H1 (cell line): ENCODE results near the gene PRICKLE1. TPM values are rescaled to one million over a fixed set of nuclear protein-coding genes. Genes with fewer than 3 reads are reported as not detected.

Source experiments
- CTCF ChIA-PET: fragments of 300-600 bp; sonication (Branson Sonifier 250); formaldehyde crosslinking; loops from one replicate; lab custom pipeline; 2021; ENCODE audit not compliant: partially characterized antibody; lab: Charles Lee
- POLR2A ChIA-PET: fragments of 300-600 bp; sonication (Branson Sonifier 250); formaldehyde crosslinking; loops from one replicate; lab custom pipeline; 2021; ENCODE audit warnings: inconsistent platforms; ENCODE audit not compliant: partially characterized antibody; lab: Charles Lee
- DNase-seq, 2 experiments: peaks; one replicate each; pipeline versions ENCODE4 v3.0.0 to v3.0.0-alpha.2; 2010 to 2022; ENCODE audit warnings: low spot score in 2 of 2, low read depth in 1 of 2, mixed read lengths in 1 of 2
- FAIRE-seq: peaks from 2 replicates; lab custom pipeline; 2011; peaks lifted over from hg19 to GRCh38; lab: Jason Lieb, UNC
- H2AFZ ChIP-seq: 2 replicates; pipeline ENCODE4 v1.8.1; 2012; ENCODE audit warnings: low read length, inconsistent platforms
- H2AK5ac ChIP-seq: 2 replicates; pipeline ENCODE4 v1.6.1; 2013; ENCODE audit warnings: low read depth, low read length
- H2BK120ac ChIP-seq: replicated peaks from 2 replicates; pipeline ENCODE3; 2013; ENCODE audit warnings: low read depth, low read length, inconsistent platforms
- H2BK12ac ChIP-seq: 2 replicates; pipeline ENCODE4 v1.6.1; 2013; ENCODE audit warnings: low read depth, low read length
- H2BK15ac ChIP-seq: 2 replicates; pipeline ENCODE4 v1.6.1; 2013; ENCODE audit warnings: low read length
- H2BK20ac ChIP-seq: 2 replicates; pipeline ENCODE4 v1.6.1; 2013; ENCODE audit warnings: low read length
- H2BK5ac ChIP-seq: 2 replicates; pipeline ENCODE4 v1.6.1; 2013; ENCODE audit warnings: low read depth, low read length
- H3K14ac ChIP-seq: 2 replicates; pipeline ENCODE4 v1.6.1; 2013; ENCODE audit warnings: inconsistent platforms; ENCODE audit not compliant: insufficient read length
- H3K18ac ChIP-seq: 2 replicates; pipeline ENCODE4 v1.6.1; 2013; ENCODE audit warnings: low read length; ENCODE audit errors: extremely low read depth
- H3K23ac ChIP-seq: 2 replicates; pipeline ENCODE4 v1.6.1; 2013; ENCODE audit warnings: inconsistent platforms; ENCODE audit not compliant: insufficient read length
- H3K23me2 ChIP-seq: 2 replicates; pipeline ENCODE4 v1.6.1; 2013; ENCODE audit warnings: low read depth, low read length
- H3K27ac ChIP-seq: 2 replicates; pipeline ENCODE4 v1.6.1; 2011; ENCODE audit warnings: low read depth, low read length, inconsistent platforms
- H3K27me3 ChIP-seq, 4 experiments: replicated peaks in 1 of 4; 1 replicate in 1 of 4; 2 replicates in 3 of 4; pipeline versions ENCODE4 v1.6.1 to v1.8.1; 2011 to 2013; ENCODE audit warnings: low read length in 3 of 4, mild to moderate bottlenecking in 3 of 4, inconsistent platforms in 2 of 4, mixed read lengths in 2 of 4, moderate library complexity in 1 of 4; ENCODE audit not compliant: control insufficient read depth in 3 of 4, insufficient read depth in 3 of 4; ENCODE audit errors: extremely low read depth in 1 of 4
- H3K36me3 ChIP-seq, 4 experiments: 2 replicates each; pipeline versions ENCODE4 v1.6.1 to v1.8.1; 2011 to 2013; ENCODE audit warnings: mild to moderate bottlenecking in 4 of 4, low read length in 3 of 4, moderate library complexity in 2 of 4, control low read depth in 1 of 4, inconsistent platforms in 1 of 4; ENCODE audit not compliant: insufficient read depth in 4 of 4, control insufficient read depth in 2 of 4
- H3K4ac ChIP-seq: replicated peaks from 2 replicates; pipeline ENCODE3; 2013; ENCODE audit warnings: low read length, low read depth, mixed read lengths, inconsistent platforms; ENCODE audit not compliant: insufficient read length
- H3K4me1 ChIP-seq, 4 experiments: replicated peaks in 1 of 4; 1 replicate in 1 of 4; 2 replicates in 3 of 4; pipeline versions ENCODE4 v1.6.1 to v1.8.1; 2011 to 2013; ENCODE audit warnings: low read length in 3 of 4, inconsistent platforms in 2 of 4, mixed read lengths in 1 of 4; ENCODE audit not compliant: insufficient read depth in 4 of 4, control insufficient read depth in 3 of 4
- H3K4me2 ChIP-seq, 2 experiments: 2 replicates each; pipeline versions ENCODE4 v1.6.1 to v1.8.1; 2011 to 2013; ENCODE audit warnings: low read depth in 2 of 2, low read length in 2 of 2, control low read depth in 1 of 2, inconsistent platforms in 1 of 2, mild to moderate bottlenecking in 1 of 2; ENCODE audit not compliant: insufficient read depth in 1 of 2
- H3K4me3 ChIP-seq, 4 experiments: fragments of 200-600, 300-600 bp in 1 of 4; sonication (generic), shearing (Covaris generic), sonication (Bioruptor Twin) in 1 of 4; 2 replicates each; pipeline versions ENCODE4 v1.5.1 to v1.8.1; 2011 to 2016; ENCODE audit warnings: low read length in 4 of 4, low read depth in 3 of 4, control low read depth in 2 of 4, inconsistent platforms in 2 of 4, mild to moderate bottlenecking in 2 of 4, mixed read lengths in 1 of 4, moderate library complexity in 1 of 4; ENCODE audit not compliant: insufficient read depth in 2 of 4; ENCODE audit errors: extremely low read depth in 1 of 4
- H3K56ac ChIP-seq: replicated peaks from 2 replicates; pipeline ENCODE3; 2013; ENCODE audit warnings: low read depth, mild to moderate bottlenecking, mixed read lengths, low read length, inconsistent platforms; ENCODE audit not compliant: insufficient read length
- H3K79me1 ChIP-seq: 2 replicates; pipeline ENCODE4 v1.6.1; 2013; ENCODE audit warnings: low read depth, low read length, control low read depth
- H3K79me2 ChIP-seq, 2 experiments: 2 replicates each; pipeline versions ENCODE4 v1.6.1 to v1.8.1; 2012 to 2013; ENCODE audit warnings: low read length in 2 of 2, mild to moderate bottlenecking in 2 of 2, inconsistent platforms in 1 of 2; ENCODE audit not compliant: insufficient read depth in 2 of 2, control insufficient read depth in 1 of 2
- H3K9ac ChIP-seq, 4 experiments: replicated peaks in 1 of 4; 1 replicate in 1 of 4; 2 replicates in 3 of 4; pipeline versions ENCODE4 v1.6.1 to v1.8.1; 2011 to 2013; ENCODE audit warnings: low read depth in 3 of 4, low read length in 3 of 4, control low read depth in 2 of 4, mild to moderate bottlenecking in 2 of 4, moderate library complexity in 2 of 4, inconsistent platforms in 1 of 4; ENCODE audit errors: extremely low read depth in 1 of 4
- H3K9me3 ChIP-seq, 2 experiments: 2 replicates each; pipeline versions ENCODE4 v1.6.1 to v1.8.1; 2012 to 2013; ENCODE audit warnings: mild to moderate bottlenecking in 2 of 2, moderate library complexity in 2 of 2, control low read depth in 1 of 2, inconsistent platforms in 1 of 2, low read depth in 1 of 2, low read length in 1 of 2, mixed read lengths in 1 of 2; ENCODE audit not compliant: insufficient read depth in 2 of 2
- H4K20me1 ChIP-seq, 2 experiments: replicated peaks in 1 of 2; 2 replicates each; pipeline versions ENCODE3 to v1.8.1; 2011 to 2013; ENCODE audit warnings: inconsistent platforms in 2 of 2, low read length in 2 of 2, mild to moderate bottlenecking in 1 of 2; ENCODE audit not compliant: insufficient read depth in 2 of 2, control insufficient read depth in 1 of 2
- H4K5ac ChIP-seq: 2 replicates; pipeline ENCODE4 v1.6.1; 2013; ENCODE audit warnings: low read length, low read depth, mixed read lengths, inconsistent platforms; ENCODE audit not compliant: insufficient read length
- H4K8ac ChIP-seq: 2 replicates; pipeline ENCODE4 v1.8.0; 2013; ENCODE audit warnings: mild to moderate bottlenecking, moderate library complexity, low read length, inconsistent platforms; ENCODE audit not compliant: insufficient read depth; ENCODE audit errors: extremely low read depth
- H4K91ac ChIP-seq: replicated peaks from 2 replicates; pipeline ENCODE3; 2013; ENCODE audit warnings: low read length, mixed read lengths, inconsistent platforms; ENCODE audit not compliant: insufficient read length
- ASH2L ChIP-seq: fragments of 200-600, 300-600 bp; sonication (generic); IDR thresholded peaks from one replicate; pipeline ENCODE4 v1.7.1; 2017; ENCODE audit warnings: low read length
- CHD1 ChIP-seq: IDR thresholded peaks from 2 replicates; pipeline ENCODE4 v1.6.1; 2012; ENCODE audit warnings: low read depth, low read length, improper control_type of control experiment
- ZNF274 ChIP-seq: IDR thresholded peaks from 2 replicates; pipeline ENCODE4 v1.7.0; 2012; ENCODE audit warnings: low read length, borderline replicate concordance; ENCODE audit errors: extremely low read depth
- WGBS, 2 experiments: shearing (Covaris generic) in 1 of 2; methylation state at CpG; one replicate each; pipeline versions ENCODE4 v1.1.6 to v1.1.7; 2013 to 2015; ENCODE audit warnings: low lambda C conversion rate in 2 of 2, mixed read lengths in 2 of 2, inconsistent platforms in 1 of 2, low coverage in 1 of 2, missing lambda C conversion rate in 1 of 2; ENCODE audit not compliant: insufficient replicate concordance in 2 of 2, insufficient coverage in 1 of 2, insufficient read length in 1 of 2; ENCODE audit errors: extremely low coverage in 1 of 2, missing lambda C conversion rate in 1 of 2; 5-methylcytosine and 5-hydroxymethylcytosine counted together
- polyA plus RNA-seq, 7 experiments: library from polyadenylated mRNA; depleted of rRNA in 3 of 7; stranded (reverse) in 5 of 7; unstranded in 2 of 7; fragments of >200 nt in 5 of 7; fragments of 200-250 nt in 2 of 7; gene quantifications; 1 replicate in 5 of 7; 2 replicates in 1 of 7; 4 replicates in 1 of 7; pipeline versions ENCODE4 v1.2.1 to v1.2.3, GENCODE V29; 2011 to 2013; ENCODE audit warnings: missing spikeins in 2 of 7, mixed read lengths in 2 of 7
- total RNA-seq: library from RNA; stranded (reverse); fragmentation: NEBNext Ultra II Directional; extraction: Animal tissue kit (Norgen Biotek cat#: 25700); gene quantifications from 2 replicates; pipeline ENCODE4 v1.2.1, GENCODE V29; 2021

Gene PRICKLE1
- total and polyA plus RNA-seq, 2 of the 8 experiments (the other 6 are each of a cell fraction or from before 2014, with no cell fraction given): 14.0 to 22.4 TPM

- 91% methylated on average over 3 of the region's 3 CpGs; no CpG with 5 or more reads in 1 of the 2 experiments for WGBS, 2 experiments
These were observed 120.6 kb downstream of the PRICKLE1 start for GRCh38 chr12:42468921-42469320.

More at GRCh38 chr12:42468921-42469320, 120.6 kb downstream of the PRICKLE1 start:
- H4K5ac ChIP-seq: no peak overlapping the region
- no peak overlapping the region for H4K91ac ChIP-seq
- no peak overlapping the region for H3K4me2 ChIP-seq
- FAIRE-seq (no peak), DNase-seq (no peak)
- H4K20me1 ChIP-seq: peaks cover 8 to 10% of the 10 kb centered on the region in 2 experiments
- no peak overlapping the region for H3K56ac ChIP-seq
- no peak overlapping the region for H2BK5ac ChIP-seq
- no peaks in the 10 kb centered on the region for H3K9me3 ChIP-seq
- no peak overlapping the region for H3K14ac ChIP-seq
- H3K27ac ChIP-seq: no peak overlapping the region
- CTCF ChIA-PET: interaction anchor here (0.6 to 2.9 kb wide), 5 partner anchors 10 to 101 kb away, joined by 3 to 9 read pairs (median 5); no protein-coding TSS in a partner anchor
- no peak overlapping the region for H3K4ac ChIP-seq
- H2AFZ ChIP-seq: no peak overlapping the region
- H3K4me3 ChIP-seq: no peak overlapping the region
- no peaks in the 10 kb centered on the region for H3K27me3 ChIP-seq
- H4K8ac ChIP-seq: no peak overlapping the region
- no peaks in the 10 kb centered on the region; the same call in 1 of the 2 replicates for H3K79me1 ChIP-seq
- H3K36me3 ChIP-seq: peaks cover 20 to 69% (median 31%) of the 10 kb centered on the region in 4 experiments
- POLR2A ChIA-PET: interaction anchor here (0.5 to 3.4 kb wide), 6 partner anchors 10 to 76 kb away, joined by 3 to 20 read pairs (median 5); no protein-coding TSS in a partner anchor
- H3K4me1 ChIP-seq: peaks cover 0 to 3% (median 1%) of the 10 kb centered on the region in 4 experiments; a peak in 3 of 7 replicates
- H2AK5ac ChIP-seq: no peak overlapping the region
- H2BK20ac ChIP-seq: no peak overlapping the region
- H2BK120ac ChIP-seq: no peak overlapping the region
- no peak for TF ChIP-seq ZNF274
- no peak for TF ChIP-seq CHD1
- no peak for TF ChIP-seq ASH2L
- no peak overlapping the region for H3K23ac ChIP-seq
- H2BK12ac ChIP-seq: no peak overlapping the region
- peaks cover 0 to 31% of the 10 kb centered on the region in 2 experiments; a peak in 2 of 4 replicates for H3K79me2 ChIP-seq
- no peak overlapping the region for H3K9ac ChIP-seq
- no peak overlapping the region for H2BK15ac ChIP-seq
- H3K23me2 ChIP-seq: no peaks in the 10 kb centered on the region
- no peak overlapping the region for H3K18ac ChIP-seq
